Neural progenitor cell (in vitro differentiated cells): ENCODE measurements around the gene SDHA.

Source experiments
- EZH2 ChIP-seq: fragments of 200-600 bp; sonication (generic); IDR thresholded peaks from 2 replicates; pipeline ENCODE4 v1.6.1; 2017; ENCODE audit warnings: antibody characterized with exemption, mild to moderate bottlenecking, moderate library complexity
- TF ChIP-seq, protein P1 (sequence below): fragments of 200-600 bp; sonication (generic); IDR thresholded peaks from 2 replicates; pipeline ENCODE4 v1.5.1; 2017; ENCODE audit warnings: antibody characterized with exemption, mild to moderate bottlenecking

DNA sequence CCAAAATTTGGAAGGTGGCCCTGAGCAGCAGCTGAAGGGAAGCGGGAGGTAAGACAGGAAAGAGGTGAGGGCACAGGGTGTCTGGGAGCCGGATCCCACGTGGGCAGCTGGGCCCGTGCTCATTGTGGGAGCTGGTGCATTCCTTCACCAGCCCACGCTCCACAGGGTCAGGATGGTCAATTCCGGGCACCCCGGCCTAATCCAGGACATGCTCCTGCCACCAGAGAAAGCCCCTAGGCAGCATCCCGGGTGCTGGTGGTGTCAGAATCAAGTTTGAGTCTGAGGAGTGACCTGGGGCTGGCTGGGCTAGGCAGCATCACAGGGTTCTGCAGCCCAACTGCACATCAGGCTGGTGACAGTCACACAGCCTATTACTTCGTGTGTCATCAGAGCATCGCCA lies 46.2 kb downstream of the SDHA start:
- TF ChIP-seq, protein P1, sequence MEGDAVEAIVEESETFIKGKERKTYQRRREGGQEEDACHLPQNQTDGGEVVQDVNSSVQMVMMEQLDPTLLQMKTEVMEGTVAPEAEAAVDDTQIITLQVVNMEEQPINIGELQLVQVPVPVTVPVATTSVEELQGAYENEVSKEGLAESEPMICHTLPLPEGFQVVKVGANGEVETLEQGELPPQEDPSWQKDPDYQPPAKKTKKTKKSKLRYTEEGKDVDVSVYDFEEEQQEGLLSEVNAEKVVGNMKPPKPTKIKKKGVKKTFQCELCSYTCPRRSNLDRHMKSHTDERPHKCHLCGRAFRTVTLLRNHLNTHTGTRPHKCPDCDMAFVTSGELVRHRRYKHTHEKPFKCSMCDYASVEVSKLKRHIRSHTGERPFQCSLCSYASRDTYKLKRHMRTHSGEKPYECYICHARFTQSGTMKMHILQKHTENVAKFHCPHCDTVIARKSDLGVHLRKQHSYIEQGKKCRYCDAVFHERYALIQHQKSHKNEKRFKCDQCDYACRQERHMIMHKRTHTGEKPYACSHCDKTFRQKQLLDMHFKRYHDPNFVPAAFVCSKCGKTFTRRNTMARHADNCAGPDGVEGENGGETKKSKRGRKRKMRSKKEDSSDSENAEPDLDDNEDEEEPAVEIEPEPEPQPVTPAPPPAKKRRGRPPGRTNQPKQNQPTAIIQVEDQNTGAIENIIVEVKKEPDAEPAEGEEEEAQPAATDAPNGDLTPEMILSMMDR = no peak
- no peak for TF ChIP-seq EZH2
